ENCODE data around the gene OSBP2. TPM values are rescaled to one million over a fixed set of nuclear protein-coding genes. Genes with fewer than 3 reads are reported as not detected.

The OSBP2 gene
- total RNA-seq, 1 donor from 2014 or later, result 15.8 TPM

DNA sequence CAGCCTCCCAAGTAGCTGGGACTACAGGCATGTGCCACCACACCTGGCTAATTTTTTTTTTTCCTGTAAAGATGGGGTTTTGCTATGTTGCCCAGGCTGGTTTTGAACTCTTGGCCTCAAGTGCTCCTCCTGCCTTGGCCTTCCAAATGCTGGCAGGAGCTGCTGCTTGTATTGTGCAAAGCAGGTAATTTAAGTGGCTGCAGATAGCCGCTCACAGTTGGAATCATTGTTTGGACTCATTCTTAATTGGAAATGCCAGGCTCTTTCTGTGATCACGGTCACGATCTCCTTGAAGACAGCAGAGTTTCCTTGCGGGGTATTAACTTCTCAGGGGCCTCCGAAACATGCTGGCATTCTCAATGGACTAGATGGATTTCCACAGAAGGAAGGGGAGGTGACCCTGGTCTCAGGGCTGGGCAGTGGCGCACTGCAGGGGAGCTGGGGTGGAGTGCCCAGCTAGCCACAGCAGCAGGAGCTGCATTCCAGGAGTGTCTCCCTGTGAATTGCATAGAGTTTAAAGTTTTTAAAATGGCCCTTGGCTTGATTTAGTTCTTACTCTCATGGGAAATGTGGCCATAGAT, 137.8 kb downstream of the OSBP2 start:
- H3K27me3 Mint-ChIP-seq (ENCODE audit: low read depth), result peaks cover 46% of the 10 kb centered on the region
- H3K36me3 Mint-ChIP-seq, result no peaks in the 10 kb centered on the region
- TF ChIP-seq, protein P1, sequence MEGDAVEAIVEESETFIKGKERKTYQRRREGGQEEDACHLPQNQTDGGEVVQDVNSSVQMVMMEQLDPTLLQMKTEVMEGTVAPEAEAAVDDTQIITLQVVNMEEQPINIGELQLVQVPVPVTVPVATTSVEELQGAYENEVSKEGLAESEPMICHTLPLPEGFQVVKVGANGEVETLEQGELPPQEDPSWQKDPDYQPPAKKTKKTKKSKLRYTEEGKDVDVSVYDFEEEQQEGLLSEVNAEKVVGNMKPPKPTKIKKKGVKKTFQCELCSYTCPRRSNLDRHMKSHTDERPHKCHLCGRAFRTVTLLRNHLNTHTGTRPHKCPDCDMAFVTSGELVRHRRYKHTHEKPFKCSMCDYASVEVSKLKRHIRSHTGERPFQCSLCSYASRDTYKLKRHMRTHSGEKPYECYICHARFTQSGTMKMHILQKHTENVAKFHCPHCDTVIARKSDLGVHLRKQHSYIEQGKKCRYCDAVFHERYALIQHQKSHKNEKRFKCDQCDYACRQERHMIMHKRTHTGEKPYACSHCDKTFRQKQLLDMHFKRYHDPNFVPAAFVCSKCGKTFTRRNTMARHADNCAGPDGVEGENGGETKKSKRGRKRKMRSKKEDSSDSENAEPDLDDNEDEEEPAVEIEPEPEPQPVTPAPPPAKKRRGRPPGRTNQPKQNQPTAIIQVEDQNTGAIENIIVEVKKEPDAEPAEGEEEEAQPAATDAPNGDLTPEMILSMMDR (IDR thresholded peaks at IDR 0.05; ENCODE audit: unreplicated experiment), result no peak
- no peak for DNase-seq (ENCODE audit: low spot score in 2 of 2, unreplicated experiment in 2 of 2)
- H3K9me3 Mint-ChIP-seq, result no peaks in the 10 kb centered on the region
- no peaks in the 10 kb centered on the region for H3K4me1 Mint-ChIP-seq
- H3K4me3 Mint-ChIP-seq, result no peak overlapping the region
- H3K27ac Mint-ChIP-seq, result no peak overlapping the region

DNA sequence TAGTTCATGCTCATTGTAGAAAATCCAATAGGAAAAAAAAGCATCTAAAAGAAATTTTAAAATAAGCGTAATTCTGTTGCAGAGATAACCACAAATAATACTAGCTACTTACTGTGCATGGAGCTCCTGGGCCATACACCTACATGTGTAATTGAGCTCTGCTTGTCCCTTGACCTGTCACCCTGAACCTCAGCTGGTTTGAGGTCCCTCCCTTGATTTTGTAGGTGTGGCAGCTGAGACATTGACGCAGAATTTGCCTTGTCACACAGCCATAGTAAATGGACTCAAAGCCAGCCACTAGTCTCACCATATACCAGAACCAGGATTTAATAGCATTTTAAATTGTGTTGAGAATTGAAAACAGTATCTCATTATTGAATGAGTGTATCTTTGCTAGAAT, 138.6 kb downstream of the OSBP2 start:
- Mint-ChIP-seq H3K9me3 (peaks cover 7% of the 10 kb centered on the region), H3K4me1 (no peaks in the 10 kb centered on the region), H3K27me3 (ENCODE audit: low read depth) (peaks cover 42% of the 10 kb centered on the region), H3K36me3 (no peaks in the 10 kb centered on the region), H3K4me3 (no peak overlapping the region), H3K27ac (no peak overlapping the region)
- TF ChIP-seq, protein P1 (IDR thresholded peaks at IDR 0.05; ENCODE audit: unreplicated experiment), result no peak
- no peak for DNase-seq (ENCODE audit: low spot score in 2 of 2, unreplicated experiment in 2 of 2)

DNA sequence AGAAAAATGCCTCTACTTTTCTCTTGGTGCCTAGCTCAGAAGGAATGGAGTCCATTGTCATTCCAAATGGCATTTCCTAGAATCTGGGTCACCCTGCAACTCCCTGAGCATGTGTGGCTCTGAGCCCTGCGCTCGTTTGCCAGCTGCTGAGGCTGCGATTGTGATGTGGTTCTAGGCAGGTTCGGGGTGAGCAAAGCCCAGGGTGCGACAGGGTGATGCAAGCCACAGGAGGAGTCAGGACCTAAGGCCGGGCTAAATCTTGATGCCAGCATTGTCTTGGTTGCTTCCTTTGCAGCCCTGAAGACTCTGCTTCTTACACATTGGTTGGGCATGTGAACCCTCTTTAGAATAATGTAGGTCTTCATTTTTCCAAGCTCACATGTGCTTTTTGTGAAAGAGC, 142.9 kb downstream of the OSBP2 start:
- Mint-ChIP-seq H3K4me1 (no peaks in the 10 kb centered on the region), H3K4me3 (no peak overlapping the region), H3K27ac (no peak overlapping the region), H3K36me3 (no peaks in the 10 kb centered on the region), H3K27me3 (ENCODE audit: low read depth) (peaks cover 17% of the 10 kb centered on the region), H3K9me3 (peaks cover 9% of the 10 kb centered on the region)
- no peak for DNase-seq (ENCODE audit: low spot score in 2 of 2, unreplicated experiment in 2 of 2)
- TF ChIP-seq, protein P1 (IDR thresholded peaks at IDR 0.05; ENCODE audit: unreplicated experiment), result no peak

DNA sequence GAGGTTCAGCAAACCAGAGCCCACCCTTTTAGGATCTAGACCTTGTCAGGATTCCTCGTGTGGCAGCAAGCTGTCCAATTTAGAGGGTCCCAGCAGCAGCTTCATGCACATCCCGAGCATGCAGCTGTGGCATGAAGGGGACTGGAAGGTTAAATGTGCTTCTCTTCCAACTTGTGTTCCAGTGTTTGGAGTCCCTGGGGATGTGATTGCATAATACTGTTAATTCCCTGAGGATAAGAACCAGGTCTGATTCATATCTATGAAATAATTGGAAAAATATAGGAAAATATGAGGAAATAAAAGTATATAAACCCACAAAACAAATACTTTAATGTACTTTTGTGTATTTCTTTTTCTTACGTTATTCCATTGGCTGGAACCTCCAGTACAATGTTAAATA, 143.4 kb downstream of the OSBP2 start:
- peaks cover 9% of the 10 kb centered on the region for H3K9me3 Mint-ChIP-seq
- TF ChIP-seq, protein P1 (IDR thresholded peaks at IDR 0.05; ENCODE audit: unreplicated experiment), result no peak
- no peak for DNase-seq (ENCODE audit: low spot score in 2 of 2, unreplicated experiment in 2 of 2)
- H3K4me3 Mint-ChIP-seq, result no peak overlapping the region
- H3K36me3 Mint-ChIP-seq, result no peaks in the 10 kb centered on the region
- peaks cover 13% of the 10 kb centered on the region for H3K27me3 Mint-ChIP-seq (ENCODE audit: low read depth)
- H3K27ac Mint-ChIP-seq, result no peak overlapping the region
- no peaks in the 10 kb centered on the region for H3K4me1 Mint-ChIP-seq

DNA sequence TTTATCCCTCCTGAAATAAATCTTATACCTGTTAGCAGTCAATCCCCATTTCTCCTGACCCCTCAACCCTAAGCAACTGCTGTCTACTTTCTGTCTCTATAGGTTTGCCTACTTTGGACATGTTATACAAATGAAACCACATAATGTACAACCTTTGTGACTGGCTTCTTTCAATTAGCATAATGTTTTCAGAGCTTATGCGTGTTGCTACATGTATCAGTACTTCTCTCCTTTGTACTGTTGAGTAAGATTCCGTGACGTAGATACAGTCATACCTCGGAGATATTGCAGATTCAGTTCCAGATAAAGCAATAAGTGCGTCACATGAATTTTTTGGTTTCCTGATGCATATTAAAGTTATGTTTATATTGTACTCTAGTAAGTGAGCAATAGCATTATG, 146.6 kb downstream of the OSBP2 start:
- Mint-ChIP-seq H3K27me3 (ENCODE audit: low read depth) (peaks cover 5% of the 10 kb centered on the region), H3K27ac (no peak overlapping the region), H3K4me3 (no peak overlapping the region), H3K9me3 (peaks cover 9% of the 10 kb centered on the region), H3K36me3 (no peaks in the 10 kb centered on the region), H3K4me1 (no peaks in the 10 kb centered on the region)
- no peak for DNase-seq (ENCODE audit: low spot score in 2 of 2, unreplicated experiment in 2 of 2)
- TF ChIP-seq, protein P1 (IDR thresholded peaks at IDR 0.05; ENCODE audit: unreplicated experiment), result no peak

DNA sequence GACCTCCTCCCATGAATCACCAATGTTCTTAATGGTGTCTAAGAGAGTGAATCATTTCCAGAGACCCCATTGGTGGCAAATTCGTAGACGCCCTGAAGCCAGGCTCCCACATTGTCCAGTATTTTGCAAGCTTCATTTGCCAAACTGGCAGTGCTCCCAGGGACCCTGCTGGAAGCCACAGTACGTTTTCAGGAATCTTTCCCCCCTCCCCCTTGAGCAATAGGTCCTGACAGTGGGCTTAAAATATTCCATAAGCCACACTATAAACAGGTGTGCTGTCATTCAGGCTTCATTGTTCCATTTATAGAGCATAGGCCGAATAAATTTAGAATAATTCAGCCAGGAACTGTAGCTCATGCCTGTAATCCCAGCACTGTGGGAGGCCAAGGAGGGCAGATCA, 148.6 kb downstream of the OSBP2 start:
- peaks cover 12% of the 10 kb centered on the region for H3K9me3 Mint-ChIP-seq
- H3K36me3 Mint-ChIP-seq, result no peaks in the 10 kb centered on the region
- no peaks in the 10 kb centered on the region for H3K4me1 Mint-ChIP-seq
- no peaks in the 10 kb centered on the region for H3K27me3 Mint-ChIP-seq (ENCODE audit: low read depth)
- no peak for DNase-seq (ENCODE audit: low spot score in 2 of 2, unreplicated experiment in 2 of 2)
- no peak overlapping the region for H3K27ac Mint-ChIP-seq
- no peak overlapping the region for H3K4me3 Mint-ChIP-seq
- TF ChIP-seq, protein P1 (IDR thresholded peaks at IDR 0.05; ENCODE audit: unreplicated experiment), result no peak
